OCI-LY7 (cell line): Measurements from ENCODE around the gene VPS13D. TPM values are rescaled to one million over a fixed set of nuclear protein-coding genes. Genes with fewer than 3 reads are reported as not detected.

ENCODE experiments used
- BruUV-seq: library from RNA; stranded (reverse); fragments of 400-500 nt; replicated peaks from 2 replicates; lab custom pipeline; 2021; lab: Mats Ljungman, UMichigan
- CTCF ChIA-PET: fragments of 300-600 bp; sonication (Branson Sonifier 250); formaldehyde crosslinking; loops from one replicate; lab custom pipeline; 2022; ENCODE audit warnings: antibody characterized with exemption; ENCODE audit not compliant: unreplicated experiment; lab: Charles Lee
- POLR2A ChIA-PET: fragments of 300-600 bp; sonication (Branson Sonifier 250); formaldehyde crosslinking; loops from one replicate; lab custom pipeline; 2022; ENCODE audit warnings: antibody characterized with exemption; lab: Charles Lee
- DNase-seq: peaks from one replicate; pipeline ENCODE4 v3.0.0-alpha.2; 2015; ENCODE audit warnings: low spot score
- H2AFZ ChIP-seq: fragments of 200-600 bp; sonication (generic), shearing (Covaris generic); 2 replicates; pipeline ENCODE4 v1.6.1; 2014; ENCODE audit warnings: mild to moderate bottlenecking, antibody characterized with exemption, low read length, moderate library complexity
- H3K27ac ChIP-seq: fragments of 200-600 bp; sonication (generic); 2 replicates; pipeline ENCODE4 v1.5.1; 2014; ENCODE audit warnings: mixed run types, low read depth, mild to moderate bottlenecking, moderate library complexity, low read length, inconsistent platforms; ENCODE audit not compliant: poor library complexity, severe bottlenecking
- H3K36me3 ChIP-seq: fragments of 200-600 bp; sonication (generic); 2 replicates; pipeline ENCODE4 v1.6.1; 2014; ENCODE audit warnings: mild to moderate bottlenecking, antibody characterized with exemption, low read length, moderate library complexity, mixed read lengths; ENCODE audit not compliant: insufficient read depth
- H3K4me1 ChIP-seq: fragments of 200-600 bp; sonication (generic); 2 replicates; pipeline ENCODE4 v1.5.1; 2014; ENCODE audit warnings: mild to moderate bottlenecking, low read length; ENCODE audit not compliant: insufficient read depth, poor library complexity, severe bottlenecking
- H3K4me2 ChIP-seq: fragments of 200-600 bp; sonication (generic); 2 replicates; pipeline ENCODE4 v1.6.1; 2014; ENCODE audit warnings: mild to moderate bottlenecking, low read length
- H3K4me3 ChIP-seq: fragments of 200-600 bp; sonication (generic); 2 replicates; pipeline ENCODE4 v1.5.1; 2014; ENCODE audit warnings: mild to moderate bottlenecking, low read depth, low read length; ENCODE audit not compliant: poor library complexity, severe bottlenecking
- H3K79me2 ChIP-seq: fragments of 200-600 bp; sonication (generic); 2 replicates; pipeline ENCODE4 v1.6.1; 2016; ENCODE audit warnings: low read depth, mild to moderate bottlenecking, low read length, moderate library complexity, mixed read lengths; ENCODE audit not compliant: insufficient read depth
- H3K9me2 ChIP-seq: fragments of 200-600 bp; sonication (generic); 2 replicates; pipeline ENCODE4 v1.6.1; 2016; ENCODE audit warnings: mild to moderate bottlenecking, low read length, mixed read lengths; ENCODE audit not compliant: insufficient read depth
- H3K9me3 ChIP-seq: fragments of 200-600 bp; sonication (generic); 2 replicates; pipeline ENCODE4 v1.6.1; 2014; ENCODE audit warnings: mild to moderate bottlenecking, mixed run types, low read length, mixed read lengths
- H4K20me1 ChIP-seq: fragments of 200-600 bp; sonication (generic); 2 replicates; pipeline ENCODE4 v1.6.1; 2014; ENCODE audit warnings: mild to moderate bottlenecking, antibody characterized with exemption, low read length, moderate library complexity, mixed read lengths; ENCODE audit not compliant: insufficient read depth
- CTCF ChIP-seq: fragments of 200-600 bp; sonication (generic); conservative IDR thresholded peaks from 2 replicates; pipeline ENCODE4 v1.5.1; 2014; ENCODE audit warnings: mild to moderate bottlenecking, antibody characterized with exemption, low read length, moderate library complexity, mixed read lengths
- EZH2phosphoT487 ChIP-seq: fragments of 200-600 bp; sonication (generic); IDR thresholded peaks from 2 replicates; pipeline ENCODE4 v1.6.1; 2018; ENCODE audit warnings: low read depth, borderline replicate concordance, mild to moderate bottlenecking, mixed run types, antibody characterized with exemption, low read length, moderate library complexity, mixed read lengths
- intact Hi-C: fragments of 100-400 bp; cut with micrococcal nuclease; formaldehyde crosslinking; loops from one replicate; pipeline ENCODE4 v1.10.0; 2022; ENCODE audit not compliant: unreplicated experiment
- total RNA-seq, 2 experiments: library from RNA; depleted of rRNA in 1 of 2; stranded (reverse); fragments of >200 nt in 1 of 2; shearing (Covaris generic) in 1 of 2; gene quantifications; 2 replicates each; pipeline ENCODE4 v1.2.3, GENCODE V29; 2014 to 2022

Gene VPS13D
- total RNA-seq, 2 experiments from 2014 or later = 23.9 to 39.2 TPM

- BruUV-seq = no TSS peak
- H3K36me3 ChIP-seq = no peaks in the 10 kb centered on the region
- H3K4me1 ChIP-seq = peaks cover 11% of the 10 kb centered on the region
- H3K79me2 ChIP-seq = no peaks in the 10 kb centered on the region
- DNase-seq = no peak
- ChIA-PET POLR2A (no interaction called here), CTCF (interaction anchor here (0.9 kb wide), 1 partner anchor 77 kb away, joined by 3 read pairs; no protein-coding TSS in a partner anchor)
- no peak overlapping the region for H2AFZ ChIP-seq
- intact Hi-C loops = no loop called here
- TF ChIP-seq EZH2phosphoT487 (no peak), CTCF (no peak)
- no peak overlapping the region for H3K4me3 ChIP-seq
- no peaks in the 10 kb centered on the region for H3K9me2 ChIP-seq
- no peaks in the 10 kb centered on the region for H4K20me1 ChIP-seq
- H3K4me2 ChIP-seq = no peak overlapping the region
- no peak overlapping the region for H3K27ac ChIP-seq
- no peaks in the 10 kb centered on the region for H3K9me3 ChIP-seq
Measured at GRCh38 chr1:12201352-12202189, 28.3 kb upstream of the VPS13D start.

- ChIA-PET CTCF (interaction anchor here (0.9 kb wide), 1 partner anchor 77 kb away, joined by 3 read pairs; no protein-coding TSS in a partner anchor), POLR2A (no interaction called here)
- Histone ChIP-seq H2AFZ (no peak overlapping the region), H3K79me2 (no peaks in the 10 kb centered on the region), H3K4me1 (peaks cover 11% of the 10 kb centered on the region), H3K9me2 (no peaks in the 10 kb centered on the region), H3K27ac (no peak overlapping the region), H3K4me2 (no peak overlapping the region), H3K36me3 (no peaks in the 10 kb centered on the region), H3K4me3 (no peak overlapping the region), H4K20me1 (no peaks in the 10 kb centered on the region), H3K9me3 (no peaks in the 10 kb centered on the region)
- no peak for DNase-seq
- no TSS peak for BruUV-seq
- intact Hi-C loops = no loop called here
- TF ChIP-seq EZH2phosphoT487 (no peak), CTCF (no peak)
Measured at GRCh38 chr1:12202190-12202497, 27.7 kb upstream of the VPS13D start.

GRCh38 chr1:12202577-12202976 lies 27.3 kb upstream of the VPS13D start:
- no peak for TF ChIP-seq CTCF
- TF ChIP-seq EZH2phosphoT487 = no peak
- no peaks in the 10 kb centered on the region for H3K9me3 ChIP-seq
- BruUV-seq = no TSS peak
- H4K20me1 ChIP-seq = no peaks in the 10 kb centered on the region
- no peaks in the 10 kb centered on the region for H3K79me2 ChIP-seq
- H2AFZ ChIP-seq = no peak overlapping the region
- no peak overlapping the region for H3K4me3 ChIP-seq
- DNase-seq = no peak
- H3K9me2 ChIP-seq = no peaks in the 10 kb centered on the region
- ChIA-PET CTCF (no interaction called here), POLR2A (no interaction called here)
- H3K4me1 ChIP-seq = peaks cover 11% of the 10 kb centered on the region
- no peak overlapping the region for H3K27ac ChIP-seq
- intact Hi-C loops = no loop called here
- H3K36me3 ChIP-seq = no peaks in the 10 kb centered on the region
- H3K4me2 ChIP-seq = no peak overlapping the region
